GM21529 (cell line): ENCODE data around the gene HOXC10.

Source experiments
- ATAC-seq: cut with Tn5 transposase; IDR thresholded peaks from one replicate; pipeline ENCODE4 v1.9.1; 2021; ENCODE audit not compliant: unreplicated experiment

The HOXC10 gene

GRCh38 chr12:54039417-54040147, 54.6 kb downstream of the HOXC10 start:
- ATAC-seq: no peak
